ENCODE data around the gene HTT. TPM values are rescaled to one million over a fixed set of nuclear protein-coding genes. Genes with fewer than 3 reads are reported as not detected.

HTT gene
- total and polyA plus RNA-seq, 2 of the 8 experiments (the other 6 are each of a cell fraction or from before 2014, with no cell fraction given) = 24.0 to 71.0 TPM

- TF ChIP-seq, protein P1, sequence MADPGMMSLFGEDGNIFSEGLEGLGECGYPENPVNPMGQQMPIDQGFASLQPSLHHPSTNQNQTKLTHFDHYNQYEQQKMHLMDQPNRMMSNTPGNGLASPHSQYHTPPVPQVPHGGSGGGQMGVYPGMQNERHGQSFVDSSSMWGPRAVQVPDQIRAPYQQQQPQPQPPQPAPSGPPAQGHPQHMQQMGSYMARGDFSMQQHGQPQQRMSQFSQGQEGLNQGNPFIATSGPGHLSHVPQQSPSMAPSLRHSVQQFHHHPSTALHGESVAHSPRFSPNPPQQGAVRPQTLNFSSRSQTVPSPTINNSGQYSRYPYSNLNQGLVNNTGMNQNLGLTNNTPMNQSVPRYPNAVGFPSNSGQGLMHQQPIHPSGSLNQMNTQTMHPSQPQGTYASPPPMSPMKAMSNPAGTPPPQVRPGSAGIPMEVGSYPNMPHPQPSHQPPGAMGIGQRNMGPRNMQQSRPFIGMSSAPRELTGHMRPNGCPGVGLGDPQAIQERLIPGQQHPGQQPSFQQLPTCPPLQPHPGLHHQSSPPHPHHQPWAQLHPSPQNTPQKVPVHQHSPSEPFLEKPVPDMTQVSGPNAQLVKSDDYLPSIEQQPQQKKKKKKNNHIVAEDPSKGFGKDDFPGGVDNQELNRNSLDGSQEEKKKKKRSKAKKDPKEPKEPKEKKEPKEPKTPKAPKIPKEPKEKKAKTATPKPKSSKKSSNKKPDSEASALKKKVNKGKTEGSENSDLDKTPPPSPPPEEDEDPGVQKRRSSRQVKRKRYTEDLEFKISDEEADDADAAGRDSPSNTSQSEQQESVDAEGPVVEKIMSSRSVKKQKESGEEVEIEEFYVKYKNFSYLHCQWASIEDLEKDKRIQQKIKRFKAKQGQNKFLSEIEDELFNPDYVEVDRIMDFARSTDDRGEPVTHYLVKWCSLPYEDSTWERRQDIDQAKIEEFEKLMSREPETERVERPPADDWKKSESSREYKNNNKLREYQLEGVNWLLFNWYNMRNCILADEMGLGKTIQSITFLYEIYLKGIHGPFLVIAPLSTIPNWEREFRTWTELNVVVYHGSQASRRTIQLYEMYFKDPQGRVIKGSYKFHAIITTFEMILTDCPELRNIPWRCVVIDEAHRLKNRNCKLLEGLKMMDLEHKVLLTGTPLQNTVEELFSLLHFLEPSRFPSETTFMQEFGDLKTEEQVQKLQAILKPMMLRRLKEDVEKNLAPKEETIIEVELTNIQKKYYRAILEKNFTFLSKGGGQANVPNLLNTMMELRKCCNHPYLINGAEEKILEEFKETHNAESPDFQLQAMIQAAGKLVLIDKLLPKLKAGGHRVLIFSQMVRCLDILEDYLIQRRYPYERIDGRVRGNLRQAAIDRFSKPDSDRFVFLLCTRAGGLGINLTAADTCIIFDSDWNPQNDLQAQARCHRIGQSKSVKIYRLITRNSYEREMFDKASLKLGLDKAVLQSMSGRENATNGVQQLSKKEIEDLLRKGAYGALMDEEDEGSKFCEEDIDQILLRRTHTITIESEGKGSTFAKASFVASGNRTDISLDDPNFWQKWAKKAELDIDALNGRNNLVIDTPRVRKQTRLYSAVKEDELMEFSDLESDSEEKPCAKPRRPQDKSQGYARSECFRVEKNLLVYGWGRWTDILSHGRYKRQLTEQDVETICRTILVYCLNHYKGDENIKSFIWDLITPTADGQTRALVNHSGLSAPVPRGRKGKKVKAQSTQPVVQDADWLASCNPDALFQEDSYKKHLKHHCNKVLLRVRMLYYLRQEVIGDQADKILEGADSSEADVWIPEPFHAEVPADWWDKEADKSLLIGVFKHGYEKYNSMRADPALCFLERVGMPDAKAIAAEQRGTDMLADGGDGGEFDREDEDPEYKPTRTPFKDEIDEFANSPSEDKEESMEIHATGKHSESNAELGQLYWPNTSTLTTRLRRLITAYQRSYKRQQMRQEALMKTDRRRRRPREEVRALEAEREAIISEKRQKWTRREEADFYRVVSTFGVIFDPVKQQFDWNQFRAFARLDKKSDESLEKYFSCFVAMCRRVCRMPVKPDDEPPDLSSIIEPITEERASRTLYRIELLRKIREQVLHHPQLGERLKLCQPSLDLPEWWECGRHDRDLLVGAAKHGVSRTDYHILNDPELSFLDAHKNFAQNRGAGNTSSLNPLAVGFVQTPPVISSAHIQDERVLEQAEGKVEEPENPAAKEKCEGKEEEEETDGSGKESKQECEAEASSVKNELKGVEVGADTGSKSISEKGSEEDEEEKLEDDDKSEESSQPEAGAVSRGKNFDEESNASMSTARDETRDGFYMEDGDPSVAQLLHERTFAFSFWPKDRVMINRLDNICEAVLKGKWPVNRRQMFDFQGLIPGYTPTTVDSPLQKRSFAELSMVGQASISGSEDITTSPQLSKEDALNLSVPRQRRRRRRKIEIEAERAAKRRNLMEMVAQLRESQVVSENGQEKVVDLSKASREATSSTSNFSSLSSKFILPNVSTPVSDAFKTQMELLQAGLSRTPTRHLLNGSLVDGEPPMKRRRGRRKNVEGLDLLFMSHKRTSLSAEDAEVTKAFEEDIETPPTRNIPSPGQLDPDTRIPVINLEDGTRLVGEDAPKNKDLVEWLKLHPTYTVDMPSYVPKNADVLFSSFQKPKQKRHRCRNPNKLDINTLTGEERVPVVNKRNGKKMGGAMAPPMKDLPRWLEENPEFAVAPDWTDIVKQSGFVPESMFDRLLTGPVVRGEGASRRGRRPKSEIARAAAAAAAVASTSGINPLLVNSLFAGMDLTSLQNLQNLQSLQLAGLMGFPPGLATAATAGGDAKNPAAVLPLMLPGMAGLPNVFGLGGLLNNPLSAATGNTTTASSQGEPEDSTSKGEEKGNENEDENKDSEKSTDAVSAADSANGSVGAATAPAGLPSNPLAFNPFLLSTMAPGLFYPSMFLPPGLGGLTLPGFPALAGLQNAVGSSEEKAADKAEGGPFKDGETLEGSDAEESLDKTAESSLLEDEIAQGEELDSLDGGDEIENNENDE (IDR thresholded peaks at IDR 0.05; ENCODE audit: insufficient replicate concordance, low read length) = no peak
- no peak; the same call in 1 of the 2 replicates for TF ChIP-seq POLR2AphosphoS5 (IDR thresholded peaks at IDR 0.05; ENCODE audit: low read depth, low read length)
- TF ChIP-seq BRCA1 (IDR thresholded peaks at IDR 0.05; ENCODE audit: low read depth, low read length) = no peak
- TF ChIP-seq POU5F1 (IDR thresholded peaks at IDR 0.05; ENCODE audit: low read depth, low read length) = no peak
- no peak for TF ChIP-seq RFX5 (IDR thresholded peaks at IDR 0.05; ENCODE audit: borderline replicate concordance, low read depth, low read length)
- TF ChIP-seq SP4 (IDR thresholded peaks at IDR 0.05; ENCODE audit: low read length) = no peak
- no peak for TF ChIP-seq BACH1 (IDR thresholded peaks at IDR 0.05; ENCODE audit: low read length)
- TF ChIP-seq ASH2L (IDR thresholded peaks at IDR 0.05; ENCODE audit: low read length) = peak; percentile 37
- no peak; a peak in 1 of 4 replicates for TF ChIP-seq SIN3A (conservative IDR thresholded peaks at IDR 0.05 in 1 of 2, IDR thresholded peaks at IDR 0.05 in 1 of 2; ENCODE audit: low read depth in 1 of 2, low read length in 2 of 2)
- TF ChIP-seq NRF1 (IDR thresholded peaks at IDR 0.05; ENCODE audit: low read depth, low read length) = no peak
These were observed 1.1 kb upstream of the HTT start (continued) for GRCh38 chr4:3073158-3074077.
